Heart left ventricle (tissue), 13 donors: Measurements from ENCODE around the gene ZNF614.

Experiments used
- CTCF ChIP-seq, 12 donors: fragments of 200-600 bp; sonication (generic) in 4 of 12; IDR thresholded peaks; one replicate each; pipeline versions ENCODE4 v1.5.0 to v1.8.0; 2018 to 2022; ENCODE audit warnings: antibody characterized with exemption in 12 of 12, mild to moderate bottlenecking in 5 of 12
- POLR2A ChIP-seq, 2 donors: fragments of 450-650 bp; IDR thresholded peaks; one replicate each; pipeline ENCODE4 v1.6.1; 2017; ENCODE audit warnings: antibody characterized with exemption in 2 of 2, mild to moderate bottlenecking in 2 of 2, moderate library complexity in 2 of 2
- donor health status: ischemic (EF 13 %, LVEDD 7.1; RV severe dilation, severe dysfunction).
- donor health status: DM: no; HTN: yes; CAD: no.
- donor health status: DM: no; HTN: no; CAD: no.
- donor health status: ischemic (EF 25% LVEDD 6.9; RV normal size, moderate dysfunction).
- donor health status: ischemic (EF 25% LVEDD 5.7; RV mildly dilated, moderate dysfunction).
- donor health status: ischemic (EF 35%, LVEDD 5.7; RV mildly dilated, moderate dysfunction).
- donor health status: nonischemic (EF 11% LVEDD 7.7; RV severe dilation, severe dysfunction).
- donor health status: DM: yes; HTN: yes; CAD: no.
- donor health status: PGD.
- donor health status: ischemic (EF 29% LVEDD 5.4; RV normal size, mild dysfunction).
- donor health status: nonischemic (EF 23%, LVEDD 6.1; RV moderate dilation, normal function).

- TF ChIP-seq CTCF (IDR thresholded peaks at IDR 0.05) (no peak), POLR2A (IDR thresholded peaks at IDR 0.05) (no peak)
Measured at GRCh38 chr19:51980116-51980736, 48.0 kb downstream of the ZNF614 start.
